GM18907 (cell line): ENCODE results near the gene RNF186.
"Not testable (repeated sequence)": the region's sequence is repeated elsewhere in the genome, so short reads cannot be mapped to it uniquely, and the experiment has no call there.

ENCODE experiments used
- ATAC-seq: cut with Tn5 transposase; IDR thresholded peaks from one replicate; pipeline ENCODE4 v1.9.1; 2021; ENCODE audit warnings: mild to moderate bottlenecking, moderate library complexity; ENCODE audit not compliant: unreplicated experiment

Gene RNF186, protein sequence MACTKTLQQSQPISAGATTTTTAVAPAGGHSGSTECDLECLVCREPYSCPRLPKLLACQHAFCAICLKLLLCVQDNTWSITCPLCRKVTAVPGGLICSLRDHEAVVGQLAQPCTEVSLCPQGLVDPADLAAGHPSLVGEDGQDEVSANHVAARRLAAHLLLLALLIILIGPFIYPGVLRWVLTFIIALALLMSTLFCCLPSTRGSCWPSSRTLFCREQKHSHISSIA

GRCh38 chr1:19814681-19815503 lies at the start of gene RNF186:
Gene RNF186, minus strand, starts transcription at chr1:19815283. Its CDS starts 182 bp downstream, at chr1:19815101.
- ATAC-seq, result no peak

DNA sequence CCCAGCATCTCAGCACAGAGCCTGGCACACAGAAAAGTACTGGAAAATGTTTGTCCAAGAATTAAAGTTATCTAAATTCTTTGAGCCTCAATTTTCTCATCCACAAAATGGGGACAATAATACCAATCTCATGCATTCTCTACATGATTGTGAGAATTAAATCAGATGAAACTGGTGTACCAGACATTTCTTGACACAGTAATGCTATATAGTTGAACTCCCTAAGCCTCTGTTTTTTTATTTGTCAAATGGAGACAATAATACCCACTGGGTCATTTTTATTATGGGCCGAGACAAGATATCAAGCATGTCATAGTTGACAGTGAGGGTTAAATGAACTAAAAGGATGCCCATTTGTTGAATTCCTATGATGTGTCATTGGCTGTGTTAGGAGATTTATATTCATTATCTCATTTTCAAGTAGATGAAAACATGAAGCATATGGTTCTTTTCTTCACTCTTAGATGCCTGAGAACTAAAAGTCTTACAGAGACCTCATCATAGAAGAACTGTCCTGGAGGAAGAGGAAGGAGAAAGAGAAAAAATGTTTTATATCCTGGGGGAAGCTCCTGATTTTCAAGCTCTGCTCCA lies 49.6 kb upstream of the RNF186 start:
- ATAC-seq, result no peak

GRCh38 chr1:19862944-19863343 lies 47.9 kb upstream of the RNF186 start:
- no peak for ATAC-seq

DNA sequence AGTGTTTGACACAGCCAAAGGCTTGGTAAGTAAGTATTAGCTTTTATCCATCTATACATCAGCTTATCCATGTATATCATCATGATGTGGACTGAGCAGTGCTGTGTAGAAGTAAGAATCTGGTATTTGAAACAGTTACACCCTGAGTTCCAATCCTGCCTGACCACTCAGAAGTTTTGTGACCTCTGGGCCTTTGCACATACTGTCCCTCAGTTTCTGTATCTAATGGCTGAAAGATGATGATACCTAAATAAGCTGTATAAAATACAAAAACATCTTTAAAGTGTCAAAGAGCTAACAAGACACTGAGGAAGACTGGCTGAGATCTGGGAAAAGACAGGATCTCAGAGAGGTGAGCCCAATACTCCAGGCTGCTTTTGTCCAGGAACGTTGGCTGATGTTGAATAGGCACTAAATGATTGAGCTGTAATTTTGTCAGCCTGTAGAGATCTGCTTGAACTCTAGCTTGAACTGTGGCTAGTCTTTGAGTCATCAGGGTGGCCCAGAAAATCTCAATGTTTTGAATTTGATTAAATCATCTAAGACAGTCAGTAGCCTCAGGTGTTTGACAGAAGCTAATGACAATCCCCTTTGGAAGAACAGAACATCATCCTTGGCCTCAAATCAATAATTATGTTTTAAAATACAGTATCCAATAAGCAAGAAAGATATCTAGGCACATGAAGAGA lies 46.9 kb upstream of the RNF186 start:
- no peak for ATAC-seq

GRCh38 chr1:19861034-19861433 lies 46.0 kb upstream of the RNF186 start:
- no peak for ATAC-seq

GRCh38 chr1:19860418-19860817 lies 45.3 kb upstream of the RNF186 start:
- no peak for ATAC-seq

DNA sequence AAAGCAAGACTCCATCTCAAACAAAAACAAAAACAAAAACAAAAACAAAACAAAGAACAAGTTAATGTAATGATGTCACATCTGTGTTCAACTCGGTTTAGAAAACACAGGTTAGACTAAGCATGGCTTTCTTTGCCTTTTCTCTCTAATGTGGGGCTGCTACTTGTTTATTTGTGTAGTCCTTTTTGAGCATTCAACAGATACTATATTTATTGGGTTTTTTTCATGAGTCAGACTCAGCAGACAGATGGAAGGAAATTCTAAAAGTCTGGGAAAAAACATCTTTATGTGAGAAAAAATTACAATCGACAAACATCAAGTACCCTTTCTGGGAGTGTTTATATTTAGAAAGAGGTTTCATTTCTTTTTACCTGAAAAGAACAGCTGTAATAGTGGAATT lies 44.8 kb upstream of the RNF186 start:
- no peak for ATAC-seq

GRCh38 chr1:19858893-19859292 lies 43.8 kb upstream of the RNF186 start:
- no peak for ATAC-seq

GRCh38 chr1:19854866-19855265 lies 39.8 kb upstream of the RNF186 start:
- no peak for ATAC-seq

- no peak for ATAC-seq
Measured at GRCh38 chr1:19852036-19852435, 37.0 kb upstream of the RNF186 start.

DNA sequence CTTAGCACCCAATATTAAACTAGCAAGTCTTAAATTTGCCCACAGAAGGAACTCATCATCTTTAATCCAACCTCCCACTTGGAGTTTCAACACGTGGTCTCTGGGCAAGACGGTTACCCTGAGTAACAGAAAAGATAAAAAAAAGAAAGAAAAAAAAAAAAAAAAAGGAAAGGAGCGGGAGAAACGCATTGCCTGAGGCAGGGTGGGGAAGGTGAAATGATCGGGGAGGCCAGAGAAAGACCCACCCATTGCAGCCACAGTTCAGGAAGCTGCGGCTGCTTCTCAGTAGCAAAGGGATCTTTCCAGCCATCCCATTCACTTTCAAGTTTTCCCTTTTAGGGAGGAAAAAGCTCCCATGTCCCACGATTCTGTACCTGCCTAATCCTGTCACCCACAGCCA lies 35.1 kb upstream of the RNF186 start:
- ATAC-seq, result no peak

DNA sequence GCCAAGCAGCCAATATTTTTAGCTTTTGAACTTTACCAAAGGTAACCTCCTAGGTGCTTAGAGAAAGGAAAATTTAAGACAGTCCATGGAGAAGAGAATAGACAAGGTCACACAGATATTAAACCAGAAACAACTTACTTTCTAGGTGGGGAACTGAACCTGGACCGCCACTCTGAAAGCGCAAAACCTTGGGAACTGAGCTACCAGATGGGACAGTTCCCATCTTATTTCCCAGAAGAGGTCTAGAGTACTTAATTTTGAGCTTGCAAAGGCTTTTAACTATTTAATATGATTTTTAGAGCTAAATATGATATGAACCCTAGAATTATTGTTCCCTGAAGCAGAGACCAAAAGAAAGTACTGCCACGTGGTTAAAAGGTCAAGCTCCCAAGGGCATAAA lies 34.2 kb upstream of the RNF186 start:
- not testable (repeated sequence) for ATAC-seq

DNA sequence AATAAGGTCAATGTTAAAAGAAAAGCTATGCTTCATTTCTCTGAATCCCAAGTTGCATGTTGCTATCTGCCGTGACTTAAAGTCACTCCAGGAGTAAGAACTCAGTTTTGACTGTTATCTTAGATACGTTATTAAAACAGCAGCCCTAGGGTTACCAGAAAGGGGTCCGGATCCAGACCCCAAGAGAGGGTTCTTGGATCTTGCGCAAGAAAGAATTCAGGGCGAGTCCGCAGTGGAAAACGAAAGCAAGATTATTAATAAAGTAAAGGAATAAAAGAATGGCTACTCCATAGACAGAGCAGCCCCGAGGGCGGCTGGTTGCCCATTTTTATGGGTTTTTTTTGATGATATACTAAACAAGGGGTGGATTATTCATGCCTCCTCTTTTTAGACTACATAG lies 32.3 kb upstream of the RNF186 start:
- ATAC-seq, result not testable (repeated sequence)

DNA sequence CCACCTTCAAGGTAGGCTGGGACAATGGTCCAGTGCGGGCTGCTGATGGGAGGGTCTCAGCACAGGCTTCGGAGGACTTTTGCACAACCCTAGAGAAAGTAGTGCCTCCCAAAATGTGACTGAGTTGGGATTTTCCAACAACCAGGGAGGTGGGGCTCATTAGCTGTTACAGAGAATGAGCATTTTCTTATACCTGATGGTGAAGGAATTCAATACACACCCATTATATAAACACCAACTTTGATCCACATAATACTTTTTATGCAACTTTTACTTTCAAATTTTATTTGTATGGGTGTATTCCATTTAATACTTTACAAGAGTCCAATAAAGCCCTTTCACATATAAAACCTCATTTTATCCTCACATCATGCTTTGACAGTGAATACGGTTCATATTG lies 31.3 kb upstream of the RNF186 start:
- ATAC-seq, result no peak

DNA sequence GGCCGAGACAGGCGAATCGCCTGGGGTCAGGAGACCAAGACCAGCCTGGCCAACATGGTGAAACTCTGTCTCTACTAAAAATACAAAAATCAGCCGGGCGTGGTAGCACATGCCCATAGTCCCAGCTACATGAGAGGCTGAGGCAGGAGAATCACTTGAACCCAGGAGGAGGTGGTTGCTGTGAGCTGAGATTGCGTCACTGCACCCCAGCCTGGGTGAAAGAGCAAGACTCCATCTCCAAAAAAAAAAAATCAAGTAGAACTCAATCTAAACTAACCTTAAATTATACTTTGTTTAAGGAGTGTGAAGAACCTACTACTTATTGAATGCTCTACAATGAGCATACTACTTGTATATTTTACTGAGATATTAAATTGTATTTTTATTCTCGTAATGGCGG lies 30.5 kb upstream of the RNF186 start:
- ATAC-seq, result no peak

DNA sequence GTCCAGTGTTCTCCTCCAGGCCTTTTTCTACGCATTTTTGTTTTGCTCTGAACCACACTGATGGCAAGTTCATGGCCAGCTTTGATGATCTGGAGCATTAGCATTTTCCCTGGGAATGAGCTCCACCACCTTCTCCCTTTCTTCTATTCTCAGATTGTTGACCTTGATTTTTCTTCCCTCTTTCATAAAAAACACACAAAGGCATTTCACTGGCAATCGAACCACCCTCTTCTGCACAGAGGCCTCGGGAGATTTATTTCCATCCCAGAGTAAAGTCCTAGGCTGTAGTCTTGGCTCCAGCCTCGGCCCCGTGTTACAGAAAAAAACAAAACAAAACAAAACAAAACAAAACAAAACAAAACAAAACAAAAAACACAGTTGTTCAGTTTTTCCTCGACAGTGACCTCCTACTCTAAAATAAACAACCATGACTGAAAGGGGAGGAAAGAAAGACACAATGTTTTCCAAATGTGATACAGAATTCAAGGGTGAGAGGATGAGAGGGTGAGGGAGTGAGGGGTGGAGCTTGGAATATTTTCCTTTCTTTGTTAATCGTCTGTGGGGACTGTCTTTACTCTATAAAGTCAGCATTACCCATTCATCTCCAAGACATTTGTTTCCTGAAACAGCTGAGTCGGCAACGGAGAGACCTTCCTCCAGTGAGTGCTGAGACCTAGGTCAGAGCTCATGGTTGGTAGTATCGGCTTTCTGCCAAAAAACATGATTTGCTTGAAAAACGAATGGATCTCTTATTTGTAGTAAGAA lies 29.8 kb upstream of the RNF186 start:
- ATAC-seq, result no peak

DNA sequence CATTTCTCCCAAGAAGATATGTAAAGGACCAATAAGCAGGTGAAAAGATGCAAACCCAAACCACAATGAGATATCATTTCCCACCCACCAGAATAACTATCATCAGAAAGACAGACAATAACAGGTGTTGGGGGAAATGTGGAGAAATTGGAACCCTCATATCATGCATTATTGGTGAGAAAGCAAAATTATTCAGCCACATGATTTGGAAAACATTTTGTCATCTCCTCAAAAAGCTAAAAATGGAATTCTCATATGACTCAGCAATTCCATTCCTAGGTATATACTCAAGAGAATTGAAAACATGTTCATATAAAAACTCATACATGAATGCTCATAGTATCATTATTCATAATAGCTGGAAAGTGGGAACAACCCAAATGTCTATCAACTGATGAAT lies 25.1 kb upstream of the RNF186 start:
- no peak for ATAC-seq

GRCh38 chr1:19837866-19838265 lies 22.8 kb upstream of the RNF186 start:
- ATAC-seq, result no peak

- ATAC-seq, result no peak
Measured at GRCh38 chr1:19835578-19835977, 20.5 kb upstream of the RNF186 start.

- ATAC-seq, result no peak
Measured at GRCh38 chr1:19831441-19831840, 16.4 kb upstream of the RNF186 start.

GRCh38 chr1:19828546-19828945 lies 13.5 kb upstream of the RNF186 start:
- no peak for ATAC-seq
